Uterus (tissue), 4 donors: ENCODE results near the gene TBCD. TPM values are rescaled to one million over a fixed set of nuclear protein-coding genes. Genes with fewer than 3 reads are reported as not detected.

ENCODE experiments used
- DNase-seq, 2 donors: peaks; one replicate each; pipeline ENCODE4 v3.0.0-alpha.2; 2019 to 2020
- H3K27ac ChIP-seq, 2 donors: fragments of 200-600 bp; sonication (generic); 1 replicate in 1 of 2; 2 replicates in 1 of 2; pipeline ENCODE4 v1.5.1; 2016 to 2018
- H3K27me3 ChIP-seq, 2 donors: fragments of 200-600 bp; sonication (generic); one replicate each; pipeline ENCODE4 v1.5.1; 2018 to 2019; ENCODE audit warnings: control low read depth in 1 of 2
- H3K36me3 ChIP-seq, 2 donors: fragments of 200-600 bp; sonication (generic); one replicate each; pipeline ENCODE4 v1.5.1; 2019; ENCODE audit warnings: control low read depth in 1 of 2
- H3K4me1 ChIP-seq, 2 donors: fragments of 200-600 bp; sonication (generic); one replicate each; pipeline ENCODE4 v1.5.1; 2018 to 2019; ENCODE audit warnings: control low read depth in 1 of 2
- H3K4me3 ChIP-seq, 2 donors: fragments of 200-600 bp; sonication (generic); 1 replicate in 1 of 2; 2 replicates in 1 of 2; pipeline ENCODE4 v1.5.1; 2018 to 2019; ENCODE audit warnings: mild to moderate bottlenecking in 1 of 2
- H3K9me3 ChIP-seq, 2 donors: fragments of 200-600 bp; sonication (generic); one replicate each; pipeline ENCODE4 v1.5.1; 2019; ENCODE audit warnings: control low read depth in 1 of 2
- CTCF ChIP-seq, 4 experiments: fragments of 200-600 bp in 2 of 4; fragments of 450-650 bp in 2 of 4; sonication (generic) in 2 of 4; IDR thresholded peaks; one replicate each; pipeline ENCODE4 v1.5.1; 2016 to 2019; ENCODE audit warnings: antibody characterized with exemption in 4 of 4, mild to moderate bottlenecking in 2 of 4, moderate library complexity in 1 of 4
- POLR2A ChIP-seq, 2 donors: fragments of 450-650 bp; IDR thresholded peaks; one replicate each; pipeline ENCODE4 v1.6.1; 2016; ENCODE audit warnings: antibody characterized with exemption in 2 of 2, mild to moderate bottlenecking in 1 of 2, moderate library complexity in 1 of 2
- intact Hi-C: fragments of 100-400 bp; cut with DNase I; formaldehyde crosslinking; loops from one replicate; pipeline ENCODE4 v1.15.1; 2023; ENCODE audit warnings: low total_unique reads
- total RNA-seq, 4 donors: library from RNA; depleted of rRNA in 3 of 4; stranded (reverse); fragments of >200 nt in 3 of 4; gene quantifications; one replicate each; pipeline versions ENCODE4 v1.1.0 to v1.2.4, GENCODE V29; 2014 to 2023
- donor health status: DM: yes; HTN: yes; CAD: no.

The TBCD gene
- total RNA-seq, 4 donors from 2014 or later: 35.9 to 142 (median 61.3) TPM

- intact Hi-C loops: loop anchor here (10.0 kb wide), 1 partner anchor 97 kb away; no protein-coding TSS in a partner anchor
- no peaks in the 10 kb centered on the region for H3K9me3 ChIP-seq
- H3K27me3 ChIP-seq: no peaks in the 10 kb centered on the region
- no peaks in the 10 kb centered on the region for H3K36me3 ChIP-seq
- DNase-seq: no peak
- TF ChIP-seq CTCF (IDR thresholded peaks at IDR 0.05): no peak
- TF ChIP-seq POLR2A (IDR thresholded peaks at IDR 0.05): no peak
- H3K27ac ChIP-seq: peak overlapping the region; percentile 36 to 52
- H3K4me1 ChIP-seq: peaks cover 0 to 5% of the 10 kb centered on the region in 2 donors
- no peak overlapping the region for H3K4me3 ChIP-seq
These were observed 129.5 kb downstream of the TBCD start for GRCh38 chr17:82881324-82881823.

GRCh38 chr17:82881900-82882714 is 130.2 kb downstream of the TBCD start:
- no peaks in the 10 kb centered on the region for H3K27me3 ChIP-seq
- no peak for TF ChIP-seq CTCF (IDR thresholded peaks at IDR 0.05)
- TF ChIP-seq POLR2A (IDR thresholded peaks at IDR 0.05): no peak
- no peaks in the 10 kb centered on the region for H3K9me3 ChIP-seq
- intact Hi-C loops: loop anchor here (10.0 kb wide), 1 partner anchor 97 kb away; no protein-coding TSS in a partner anchor
- H3K4me3 ChIP-seq: no peak overlapping the region
- DNase-seq: peak in 1 of 2 donors; percentile 68
- H3K36me3 ChIP-seq: no peaks in the 10 kb centered on the region
- H3K27ac ChIP-seq: peak overlapping the region; percentile 36 to 52
- peaks cover 0 to 2% of the 10 kb centered on the region in 2 donors for H3K4me1 ChIP-seq

- no peak overlapping the region for H3K4me3 ChIP-seq
- TF ChIP-seq POLR2A (IDR thresholded peaks at IDR 0.05): no peak
- no peak for TF ChIP-seq CTCF (IDR thresholded peaks at IDR 0.05)
- no peaks in the 10 kb centered on the region for H3K36me3 ChIP-seq
- no peaks in the 10 kb centered on the region for H3K27me3 ChIP-seq
- DNase-seq: no peak
- H3K4me1 ChIP-seq: no peaks in the 10 kb centered on the region
- H3K9me3 ChIP-seq: no peaks in the 10 kb centered on the region
- intact Hi-C loops: loop anchor here (10.0 kb wide), 1 partner anchor 98 kb away; no protein-coding TSS in a partner anchor
- peak overlapping the region in 1 of 2 donors; percentile 36 for H3K27ac ChIP-seq
These were observed 131.0 kb downstream of the TBCD start for GRCh38 chr17:82882715-82883418.

GRCh38 chr17:82883419-82884031 is 131.7 kb downstream of the TBCD start:
- Histone ChIP-seq H3K27ac (no peak overlapping the region), H3K36me3 (no peaks in the 10 kb centered on the region), H3K9me3 (no peaks in the 10 kb centered on the region), H3K4me1 (no peaks in the 10 kb centered on the region), H3K27me3 (no peaks in the 10 kb centered on the region), H3K4me3 (no peak overlapping the region)
- intact Hi-C loops: loop anchor here (10.0 kb wide), 1 partner anchor 99 kb away; no protein-coding TSS in a partner anchor
- TF ChIP-seq CTCF (IDR thresholded peaks at IDR 0.05): no peak
- TF ChIP-seq POLR2A (IDR thresholded peaks at IDR 0.05): no peak
- no peak for DNase-seq
